Kidney (tissue), 14 donors: ENCODE results near the gene SNCAIP. TPM values are rescaled to one million over a fixed set of nuclear protein-coding genes. Genes with fewer than 3 reads are reported as not detected.
"Not testable (repeated sequence)": the region's sequence is repeated elsewhere in the genome, so short reads cannot be mapped to it uniquely, and the experiment has no call there.

Experiments used
- DNase-seq, 5 donors: peaks; one replicate each; pipeline ENCODE4 v3.0.0-alpha.2; 2013 to 2020
- FAIRE-seq: peaks from 2 replicates; lab custom pipeline; 2012; peaks lifted over from hg19 to GRCh38; lab: Jason Lieb, UNC
- H3K27ac ChIP-seq, 2 donors: one replicate each; pipeline ENCODE4 v1.7.0; 2013; ENCODE audit warnings: low read depth in 2 of 2, low read length in 2 of 2, inconsistent platforms in 1 of 2
- H3K27me3 ChIP-seq: one replicate; pipeline ENCODE4 v1.7.1; 2013; ENCODE audit warnings: low read length, inconsistent platforms; ENCODE audit not compliant: control insufficient read depth, insufficient read depth
- H3K36me3 ChIP-seq, 3 donors: one replicate each; pipeline versions ENCODE4 v1.7.0 to v1.7.1; 2013; ENCODE audit warnings: low read length in 3 of 3, control low read depth in 1 of 3, inconsistent platforms in 1 of 3; ENCODE audit not compliant: insufficient read depth in 3 of 3, control insufficient read depth in 2 of 3
- H3K4me1 ChIP-seq, 3 donors: one replicate each; pipeline versions ENCODE4 v1.7.0 to v1.7.1; 2013; ENCODE audit warnings: low read length in 3 of 3, inconsistent platforms in 1 of 3, low read depth in 1 of 3; ENCODE audit not compliant: control insufficient read depth in 2 of 3, insufficient read depth in 2 of 3
- H3K4me3 ChIP-seq, 3 donors: one replicate each; pipeline versions ENCODE4 v1.7.0 to v1.8.1; 2013; ENCODE audit warnings: low read length in 3 of 3, control low read depth in 1 of 3, inconsistent platforms in 1 of 3
- H3K9ac ChIP-seq, 3 donors: one replicate each; pipeline versions ENCODE4 v1.7.0 to v1.7.1; 2013; ENCODE audit warnings: low read length in 3 of 3, control low read depth in 1 of 3, inconsistent platforms in 1 of 3
- H3K9me3 ChIP-seq, 3 donors: one replicate each; pipeline versions ENCODE4 v1.7.0 to v1.7.1; 2013; ENCODE audit warnings: low read length in 3 of 3, control low read depth in 1 of 3, inconsistent platforms in 1 of 3; ENCODE audit not compliant: control insufficient read depth in 2 of 3, insufficient read depth in 1 of 3
- CTCF ChIP-seq: IDR thresholded peaks from 3 replicates; pipeline ENCODE4 v1.5.1; 2012; ENCODE audit warnings: mild to moderate bottlenecking, moderate library complexity, borderline replicate concordance; ENCODE audit not compliant: insufficient read depth; ENCODE audit errors: extremely low read depth
- intact Hi-C: fragments of 100-400 bp; cut with DNase I; formaldehyde crosslinking; loops from one replicate; pipeline ENCODE4 v1.11.1; 2022
- polyA plus RNA-seq: library from polyadenylated mRNA; stranded (reverse); fragments of 350-450 nt; fragmentation: Illumina TruSeq; extraction: RNeasy Lipid Tissue Mini Kit (QIAGEN cat#74804); gene quantifications from one replicate; pipeline ENCODE4 v1.2.3, GENCODE V29; 2014; ENCODE audit warnings: low read depth, low replicate concordance; ENCODE audit not compliant: insufficient read depth
- total RNA-seq: library from RNA; stranded (reverse); fragmentation: NEBNext Ultra II Directional; extraction: Animal tissue kit (Norgen Biotek cat#: 25700); gene quantifications from one replicate; pipeline ENCODE4 v1.2.1, GENCODE V29; 2021
- donor health status: control.
- donor health status: control.
- donor health status: control.
- donor health status: control.
- donor health status: control.
- donor health status: DM: yes; HTN: yes; CAD: no.
- donor health status: Normal renal cell carcinoma (clear cell type).

Gene SNCAIP
- total and polyA plus RNA-seq, 2 donors from 2014 or later = 0.82 to 7.8 TPM

GRCh38 chr5:122351416-122352157 is 39.5 kb downstream of the SNCAIP start:
- TF ChIP-seq CTCF = no peak
- Histone ChIP-seq H3K4me3 (no peak overlapping the region), H3K36me3 (no peaks in the 10 kb centered on the region), H3K9ac (no peak overlapping the region), H3K9me3 (no peaks in the 10 kb centered on the region), H3K27ac (no peak overlapping the region), H3K27me3 (no peaks in the 10 kb centered on the region), H3K4me1 (no peaks in the 10 kb centered on the region)
- FAIRE-seq = no peak
- DNase-seq = peak in 1 of 5 donors; percentile 62
- intact Hi-C loops = no loop called here

- Histone ChIP-seq H3K27me3 (no peaks in the 10 kb centered on the region), H3K27ac (no peak overlapping the region), H3K9me3 (no peaks in the 10 kb centered on the region), H3K4me1 (no peaks in the 10 kb centered on the region), H3K4me3 (no peak overlapping the region), H3K36me3 (no peaks in the 10 kb centered on the region), H3K9ac (no peak overlapping the region)
- TF ChIP-seq CTCF = no peak
- intact Hi-C loops = no loop called here
- FAIRE-seq (no peak), DNase-seq (no peak)
These were observed 40.3 kb downstream of the SNCAIP start for GRCh38 chr5:122352331-122352730.

GRCh38 chr5:122353361-122353760 is 41.3 kb downstream of the SNCAIP start:
- intact Hi-C loops, H3K27me3 ChIP-seq, H3K4me1 ChIP-seq, H3K4me3 ChIP-seq, H3K36me3 ChIP-seq, FAIRE-seq, H3K9me3 ChIP-seq, H3K9ac ChIP-seq, DNase-seq, H3K27ac ChIP-seq: not testable (repeated sequence)

GRCh38 chr5:122354293-122354692 is 42.3 kb downstream of the SNCAIP start:
- Histone ChIP-seq H3K36me3 (no peaks in the 10 kb centered on the region), H3K4me1 (peaks cover 0 to 2% (median 0%) of the 10 kb centered on the region in 3 donors), H3K4me3 (no peak overlapping the region), H3K27ac (no peak overlapping the region), H3K9me3 (no peaks in the 10 kb centered on the region), H3K27me3 (no peaks in the 10 kb centered on the region), H3K9ac (no peak overlapping the region)
- no peak for TF ChIP-seq CTCF
- DNase-seq (peak in 1 of 5 donors; percentile 38), FAIRE-seq (no peak)
- intact Hi-C loops = no loop called here
